HUES6 (cell line): ENCODE data around the gene POLR2H.

Experiments used
- H3K27ac ChIP-seq: 2 replicates; pipeline ENCODE4 v1.7.0; 2013; ENCODE audit warnings: low read depth, mild to moderate bottlenecking, low read length, inconsistent platforms
- H3K27me3 ChIP-seq: 2 replicates; pipeline ENCODE4 v1.6.1; 2013; ENCODE audit warnings: low read length; ENCODE audit not compliant: control insufficient read depth, insufficient read depth
- H3K36me3 ChIP-seq: 2 replicates; pipeline ENCODE4 v1.6.1; 2013; ENCODE audit warnings: low read length; ENCODE audit not compliant: control insufficient read depth, insufficient read depth
- H3K4me1 ChIP-seq: 2 replicates; pipeline ENCODE4 v1.6.1; 2013; ENCODE audit warnings: low read length; ENCODE audit not compliant: control insufficient read depth, insufficient read depth
- H3K4me3 ChIP-seq: 2 replicates; pipeline ENCODE4 v1.5.1; 2013; ENCODE audit warnings: low read depth, low read length
- H3K9ac ChIP-seq: one replicate; pipeline ENCODE4 v1.6.1; 2013; ENCODE audit warnings: mild to moderate bottlenecking, low read length
- H3K9me3 ChIP-seq: 2 replicates; pipeline ENCODE4 v1.6.1; 2013; ENCODE audit warnings: low read depth, low read length; ENCODE audit not compliant: control insufficient read depth, insufficient read depth

Gene POLR2H

DNA sequence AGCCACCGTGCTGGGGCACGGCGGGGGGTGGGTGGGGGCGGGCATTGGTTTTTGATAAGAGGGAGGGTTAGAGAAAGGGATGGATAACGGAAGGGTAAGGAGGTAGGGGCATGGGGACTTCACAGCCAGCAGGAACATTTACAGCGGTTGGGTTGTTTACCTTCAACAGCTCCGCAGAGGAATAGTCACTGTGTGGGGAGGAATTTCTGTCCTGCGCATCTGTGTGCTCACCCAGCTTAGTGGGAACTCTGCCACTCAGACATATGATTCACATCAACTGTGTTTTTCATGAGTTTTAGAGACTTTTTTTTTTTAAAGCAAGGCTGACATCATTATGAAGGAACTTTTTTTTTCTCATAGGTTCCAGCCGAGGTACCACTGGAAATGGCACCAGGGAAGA, 37.9 kb downstream of the POLR2H start:
- no peaks in the 10 kb centered on the region for H3K4me1 ChIP-seq

DNA sequence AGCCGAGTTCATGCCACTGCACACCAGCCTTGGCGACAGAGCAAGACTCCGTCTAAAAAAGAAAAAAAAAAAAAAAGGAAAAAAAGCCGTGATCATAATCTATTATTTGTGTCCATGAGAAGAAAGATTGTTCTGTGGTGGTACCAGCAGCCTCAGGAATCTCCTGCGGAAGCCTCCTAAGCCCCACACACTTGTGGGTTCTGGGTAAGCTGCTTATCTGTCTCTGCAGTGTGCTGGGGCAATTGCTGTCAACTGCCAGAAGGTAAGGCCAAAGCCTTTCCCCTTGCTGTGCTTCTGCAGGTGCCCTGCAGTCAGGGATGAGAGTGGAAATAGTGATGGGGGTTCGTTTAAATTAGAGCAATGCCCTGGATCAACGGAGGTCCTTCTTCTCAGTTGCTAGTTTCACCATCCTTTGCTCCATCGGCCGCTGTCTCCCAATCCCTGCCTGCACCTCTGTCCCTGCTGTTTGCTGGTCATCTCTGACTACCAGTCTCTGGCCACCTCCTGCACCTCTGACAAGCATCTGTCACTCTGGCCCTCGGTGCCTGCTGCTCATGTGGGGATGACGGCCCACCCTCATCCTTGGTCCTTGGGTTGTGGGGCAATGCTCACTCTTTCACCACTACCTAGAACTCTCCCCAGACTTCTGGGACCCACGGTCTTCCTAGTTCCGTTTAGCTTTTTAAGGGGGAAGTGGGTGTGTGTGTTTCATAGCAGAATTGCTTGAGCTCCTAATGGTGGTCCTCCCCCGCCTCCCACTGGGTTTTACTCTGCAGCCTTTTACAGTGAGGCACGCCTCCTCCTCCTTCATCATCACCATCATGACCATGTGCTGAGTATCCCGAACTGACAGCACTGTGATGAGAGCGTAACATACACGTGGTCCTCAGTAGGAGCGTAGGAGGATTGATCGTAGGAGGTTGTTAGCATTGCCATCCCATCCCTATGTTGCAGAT, 43.8 kb downstream of the POLR2H start:
- no peaks in the 10 kb centered on the region for H3K9me3 ChIP-seq

More for the DNA sequence above, 37.9 kb downstream of the POLR2H start:
- peak overlapping the region; percentile 25; the same call in 1 of the 2 replicates for H3K4me3 ChIP-seq
- H3K9ac ChIP-seq = no peak overlapping the region
- H3K27me3 ChIP-seq = peaks cover 6% of the 10 kb centered on the region; the same call in 1 of the 2 replicates
- no peaks in the 10 kb centered on the region for H3K9me3 ChIP-seq
- H3K36me3 ChIP-seq = no peaks in the 10 kb centered on the region
- no peak overlapping the region for H3K27ac ChIP-seq

DNA sequence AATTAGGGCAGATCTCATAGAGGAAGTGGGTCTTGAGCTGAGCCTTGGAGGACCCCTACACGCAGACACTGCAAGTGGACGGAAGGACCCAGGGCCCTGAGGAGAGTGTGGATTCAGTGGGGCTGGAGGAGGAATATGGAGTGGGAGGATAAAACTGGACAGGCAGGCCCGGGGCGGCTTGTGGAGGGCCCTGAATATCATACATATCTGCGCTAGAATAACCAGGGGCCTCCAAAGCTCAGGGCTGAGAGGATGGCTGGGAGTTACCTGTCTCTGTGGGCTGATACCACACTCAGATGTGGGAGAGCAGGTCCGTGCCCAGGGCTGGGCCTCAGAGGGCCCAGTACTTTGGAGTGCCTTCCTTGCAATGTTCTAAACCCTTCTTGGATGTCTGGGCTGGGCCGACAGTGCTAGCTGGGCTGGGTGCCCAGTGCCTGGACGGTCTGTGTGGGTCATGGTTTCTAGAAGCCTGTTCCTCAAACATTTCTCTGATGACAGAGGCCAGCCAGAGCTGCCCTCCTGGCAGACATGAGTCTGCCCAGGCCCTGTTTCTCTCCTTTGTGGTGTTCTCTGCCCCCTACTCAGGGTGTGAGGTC, 47.9 kb downstream of the POLR2H start:
- H3K4me1 ChIP-seq = peaks cover 2% of the 10 kb centered on the region; the same call in 1 of the 2 replicates
- no peaks in the 10 kb centered on the region for H3K9me3 ChIP-seq
- no peak overlapping the region for H3K27ac ChIP-seq
- no peaks in the 10 kb centered on the region for H3K36me3 ChIP-seq
- H3K27me3 ChIP-seq = no peaks in the 10 kb centered on the region
- no peak overlapping the region for H3K4me3 ChIP-seq
- H3K9ac ChIP-seq = no peak overlapping the region

More for the DNA sequence above, 43.8 kb downstream of the POLR2H start:
- Histone ChIP-seq H3K27ac (no peak overlapping the region), H3K4me1 (no peaks in the 10 kb centered on the region), H3K4me3 (no peak overlapping the region), H3K36me3 (no peaks in the 10 kb centered on the region), H3K27me3 (peaks cover 6% of the 10 kb centered on the region; the same call in 1 of the 2 replicates), H3K9ac (no peak overlapping the region)

DNA sequence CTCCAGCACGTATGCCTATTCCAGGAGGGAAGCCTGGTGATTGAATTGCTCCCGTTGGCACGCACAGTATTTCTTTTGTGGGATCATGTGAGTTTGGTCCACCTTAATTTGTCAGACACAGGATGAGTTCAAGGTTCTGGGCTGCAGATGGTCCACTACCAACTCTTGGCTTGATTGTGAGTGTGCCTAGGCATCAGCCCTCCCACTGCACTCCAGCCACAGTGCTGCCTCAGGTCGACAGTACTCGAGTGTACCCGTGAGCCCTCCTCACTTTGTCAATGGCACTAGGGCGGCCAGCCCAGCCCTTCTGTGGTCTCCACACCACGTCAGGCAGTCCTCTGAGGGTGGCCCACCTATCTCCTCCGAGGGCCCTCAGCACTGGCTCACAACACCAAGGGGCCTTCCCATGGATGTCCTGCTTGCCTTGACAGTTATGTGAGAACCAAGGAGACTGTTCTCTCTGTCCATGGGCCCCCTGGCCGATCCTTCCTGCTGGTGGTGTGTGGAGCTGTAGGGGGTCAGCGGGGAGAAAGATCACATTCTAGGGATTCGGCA, 48.5 kb downstream of the POLR2H start:
- Histone ChIP-seq H3K4me3 (no peak overlapping the region), H3K27ac (no peak overlapping the region)

DNA sequence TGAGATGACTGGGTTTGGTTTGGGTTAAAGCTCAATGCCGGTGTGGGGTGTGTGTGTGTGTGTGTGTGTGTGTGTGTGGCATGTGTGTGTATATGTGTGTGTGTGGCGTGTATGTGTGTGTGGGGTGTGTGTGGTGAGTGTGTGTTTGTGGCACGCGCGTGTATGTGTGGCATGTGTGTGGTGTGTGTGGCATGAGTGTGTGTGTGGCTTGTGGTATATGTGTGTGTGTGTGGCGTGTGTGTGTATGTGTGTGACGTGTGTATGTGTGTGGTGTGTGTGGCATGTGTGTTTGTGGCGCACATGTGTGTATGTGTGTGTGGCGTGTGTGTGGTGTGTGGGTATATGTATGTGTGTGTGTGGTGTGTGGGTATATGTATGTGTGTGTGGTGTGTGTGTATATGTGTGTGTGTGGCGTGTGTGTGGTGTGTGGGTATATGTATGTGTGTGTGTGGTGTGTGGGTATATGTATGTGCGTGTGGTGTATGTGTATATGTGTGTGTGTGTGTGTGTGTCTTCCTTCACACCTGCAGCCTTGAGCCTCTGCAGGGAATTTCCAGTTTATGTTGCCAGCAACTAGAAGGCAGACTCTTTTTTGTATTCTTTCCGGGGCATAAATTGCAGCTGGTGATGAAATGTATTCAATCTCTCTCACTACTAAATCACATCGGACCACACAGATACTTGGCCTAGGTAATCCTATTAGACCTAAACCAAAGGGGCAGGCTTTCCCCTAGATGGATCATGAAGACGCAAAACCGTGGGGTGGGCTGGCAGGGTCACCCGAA, 53.1 kb downstream of the POLR2H start:
- no peaks in the 10 kb centered on the region for H3K36me3 ChIP-seq
- no peak overlapping the region for H3K27ac ChIP-seq
- H3K27me3 ChIP-seq = no peaks in the 10 kb centered on the region
- H3K9ac ChIP-seq = no peak overlapping the region
- peaks cover 18% of the 10 kb centered on the region; the same call in 1 of the 2 replicates for H3K4me1 ChIP-seq
- H3K9me3 ChIP-seq = no peaks in the 10 kb centered on the region
- no peak overlapping the region for H3K4me3 ChIP-seq

More for the DNA sequence above, 48.5 kb downstream of the POLR2H start:
- Histone ChIP-seq H3K36me3 (no peaks in the 10 kb centered on the region), H3K4me1 (peaks cover 7% of the 10 kb centered on the region; the same call in 1 of the 2 replicates), H3K9ac (no peak overlapping the region), H3K9me3 (no peaks in the 10 kb centered on the region), H3K27me3 (no peaks in the 10 kb centered on the region)

DNA sequence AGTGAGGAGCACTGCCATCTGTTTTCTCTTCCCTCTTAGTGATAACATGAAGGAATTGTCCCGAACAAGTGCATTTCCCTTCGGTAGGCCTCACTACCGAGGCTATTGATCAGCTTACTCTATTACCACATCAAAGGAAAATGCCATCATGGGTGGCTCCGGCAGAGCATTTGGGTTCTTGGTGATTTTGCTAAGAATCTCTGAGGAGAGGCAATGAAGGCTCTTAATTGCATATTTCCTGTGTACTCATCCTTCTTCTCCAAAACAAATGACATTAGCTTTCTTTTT, 53.6 kb downstream of the POLR2H start:
- H3K36me3 ChIP-seq = no peaks in the 10 kb centered on the region
- H3K27me3 ChIP-seq = no peaks in the 10 kb centered on the region
- H3K27ac ChIP-seq = no peak overlapping the region
- no peaks in the 10 kb centered on the region for H3K9me3 ChIP-seq
- H3K9ac ChIP-seq = no peak overlapping the region
- no peak overlapping the region for H3K4me3 ChIP-seq
- peaks cover 18% of the 10 kb centered on the region; the same call in 1 of the 2 replicates for H3K4me1 ChIP-seq

DNA sequence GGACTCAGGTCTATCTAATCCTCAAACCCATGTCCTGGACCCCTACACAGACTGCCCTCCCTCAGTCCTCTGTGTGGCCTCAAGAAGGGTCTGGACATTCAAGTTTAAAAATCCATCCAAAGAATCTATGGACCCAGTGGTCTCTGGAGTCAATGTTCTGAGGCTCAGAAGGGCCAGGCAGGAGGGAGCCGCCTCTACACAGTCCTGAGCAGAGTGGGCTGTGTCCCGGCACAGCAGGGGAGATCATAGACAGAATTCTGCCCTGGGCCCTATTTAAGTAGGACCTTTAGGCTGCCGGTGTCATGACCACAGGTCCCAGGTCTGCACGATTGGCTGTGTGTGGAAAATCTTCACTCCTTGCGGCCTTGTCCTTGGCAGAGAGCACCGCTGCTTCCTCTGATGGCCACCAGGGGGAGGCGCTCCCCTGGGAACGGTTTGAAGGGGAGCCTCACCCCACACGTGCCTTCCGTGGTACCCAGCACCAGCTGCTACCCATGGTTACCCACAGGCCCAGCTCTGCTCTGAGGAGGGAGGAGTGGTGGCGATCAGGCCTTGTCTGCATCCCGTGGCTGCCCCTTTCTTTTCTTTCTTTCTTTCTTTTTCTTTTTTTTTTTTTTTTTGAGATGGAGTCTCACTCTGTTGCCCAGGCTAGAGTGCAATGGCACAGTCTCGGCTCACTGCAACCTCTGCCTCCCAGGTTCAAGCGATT, 56.3 kb downstream of the POLR2H start:
- no peaks in the 10 kb centered on the region for H3K27me3 ChIP-seq
- H3K9ac ChIP-seq = no peak overlapping the region
- no peak overlapping the region for H3K4me3 ChIP-seq
- H3K27ac ChIP-seq = no peak overlapping the region
- H3K9me3 ChIP-seq = no peaks in the 10 kb centered on the region
- no peaks in the 10 kb centered on the region for H3K36me3 ChIP-seq
- H3K4me1 ChIP-seq = peaks cover 18% of the 10 kb centered on the region; the same call in 1 of the 2 replicates
